ENCODE measurements around the gene CYP27C1.

Gene CYP27C1

DNA sequence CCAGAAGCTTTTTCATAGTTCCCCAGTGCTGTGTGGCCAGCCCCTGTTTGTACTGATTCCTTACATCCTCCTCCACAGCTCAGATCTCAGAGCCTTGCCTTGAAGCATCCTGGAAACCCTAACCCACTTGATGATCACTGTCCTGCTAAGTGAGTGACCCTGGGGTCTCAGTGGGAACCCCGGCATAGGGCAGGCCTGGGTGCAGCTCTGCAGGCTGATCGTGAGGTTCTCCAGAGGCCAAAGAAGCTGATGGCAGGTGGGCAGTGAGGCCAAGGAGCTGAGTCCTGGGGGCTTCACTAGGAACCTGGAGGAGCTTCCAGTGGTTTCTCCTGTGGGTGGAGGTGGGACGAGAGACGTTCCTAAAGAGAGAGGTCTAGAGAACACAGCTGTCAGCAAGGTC lies 65.7 kb downstream of the CYP27C1 start:
- no peak for DNase-seq (ENCODE audit: low spot score)
- FAIRE-seq: no peak

DNA sequence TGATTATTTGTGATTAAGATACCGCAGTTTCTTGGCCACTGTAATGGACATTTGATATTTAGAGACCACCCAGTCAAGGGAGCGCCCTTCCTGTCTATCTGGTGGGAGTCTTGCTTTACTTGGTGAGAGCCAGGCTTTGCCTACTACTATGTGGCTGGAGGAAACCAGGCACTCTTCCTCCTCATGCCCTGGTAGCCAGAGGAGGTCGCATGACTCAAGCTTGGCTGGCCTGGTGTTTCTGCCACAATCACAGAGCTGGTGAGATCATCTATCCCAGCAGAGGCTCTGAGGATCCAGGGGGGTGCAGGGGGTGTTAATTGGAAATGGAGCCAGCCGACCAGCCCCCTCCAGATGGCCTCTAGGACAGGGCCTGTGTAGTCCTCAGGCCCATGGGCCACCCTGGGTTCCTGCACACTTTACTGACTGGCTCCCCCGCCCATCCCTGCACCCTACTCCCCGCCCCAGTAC lies 66.4 kb downstream of the CYP27C1 start:
- peak; percentile 97 for FAIRE-seq
- peak; percentile 96 for DNase-seq (ENCODE audit: low spot score)

DNA sequence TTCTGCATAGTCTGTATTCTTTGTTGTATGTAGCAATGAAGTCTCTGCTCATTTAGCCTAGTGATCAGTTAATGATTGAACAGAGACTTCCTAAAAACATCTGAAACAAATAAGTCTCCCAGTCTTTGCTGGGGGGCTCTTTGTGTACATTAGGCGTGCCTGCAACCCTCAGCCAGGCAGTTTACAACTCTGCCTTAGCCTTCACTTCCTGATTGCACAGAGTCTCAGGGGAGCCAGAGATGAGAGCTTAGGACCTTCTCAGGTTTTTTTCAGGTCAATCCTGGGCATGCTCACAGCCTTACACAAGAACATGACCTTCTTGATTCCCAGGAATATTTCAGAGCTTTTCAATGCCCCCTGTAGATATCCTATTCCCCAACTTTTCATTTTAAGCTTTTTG lies 69.1 kb downstream of the CYP27C1 start:
- no peak for FAIRE-seq
- no peak for DNase-seq (ENCODE audit: low spot score)

DNA sequence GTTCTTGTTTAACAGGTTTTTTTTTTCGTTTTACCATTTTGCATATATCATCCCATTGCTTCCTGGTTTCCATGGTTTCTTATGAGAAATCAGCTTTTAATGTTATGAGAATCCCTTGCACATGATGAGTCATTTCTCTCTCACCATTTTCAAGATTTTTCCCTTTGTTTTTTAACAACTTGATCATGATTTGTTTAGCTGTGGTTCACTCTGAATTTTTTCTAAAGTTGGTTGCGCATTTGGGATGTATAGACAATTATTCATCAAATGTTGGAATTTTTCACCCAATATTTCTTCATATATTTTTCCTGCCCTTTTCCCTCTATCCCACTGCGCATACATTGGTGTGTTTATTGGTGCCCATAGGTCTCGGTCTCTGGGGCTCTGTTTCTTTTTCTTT lies 70.7 kb downstream of the CYP27C1 start:
- FAIRE-seq (peak; percentile 79), DNase-seq (ENCODE audit: low spot score) (peak; percentile 69)

DNA sequence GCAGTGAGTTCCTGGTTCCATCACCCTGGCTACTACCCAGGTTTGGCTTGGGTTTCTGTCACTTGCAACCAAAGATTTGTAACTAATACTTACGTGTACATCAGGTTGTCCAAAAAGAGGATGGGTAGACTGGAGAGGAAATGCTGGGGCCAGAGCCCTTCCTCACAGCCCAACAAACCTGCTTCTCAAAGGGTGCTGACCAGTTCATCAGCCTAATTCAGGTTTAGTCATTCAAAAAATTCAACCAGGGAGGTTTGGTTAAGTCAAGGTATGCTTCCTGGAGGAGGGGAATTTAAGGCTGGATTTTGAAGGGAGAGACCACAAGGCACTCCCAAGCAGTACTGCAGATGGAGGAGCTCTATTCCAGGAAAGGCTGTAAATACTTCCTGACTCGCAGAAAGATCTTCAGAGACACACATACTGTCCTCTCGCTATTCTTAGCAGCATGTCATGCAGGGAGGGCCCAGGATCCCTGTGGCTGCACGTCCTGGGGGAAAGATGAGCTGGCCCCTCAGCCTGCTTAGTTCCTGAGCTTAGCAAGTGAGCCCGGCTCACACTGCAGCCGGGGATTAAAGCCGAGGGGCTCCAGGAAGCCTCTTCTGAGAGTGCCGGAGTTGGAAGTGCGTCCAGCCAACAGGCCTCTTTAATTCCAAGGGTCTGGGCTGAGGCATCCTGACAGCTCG lies 73.1 kb downstream of the CYP27C1 start:
- DNase-seq (ENCODE audit: low spot score) (no peak), FAIRE-seq (no peak)

- FAIRE-seq: no peak
- DNase-seq (ENCODE audit: low spot score): no peak
Observed at GRCh38 chr2:127146071-127146725, 73.9 kb downstream of the CYP27C1 start.

- no peak for DNase-seq (ENCODE audit: low spot score)
- no peak for FAIRE-seq
Observed at GRCh38 chr2:127145280-127145895, 74.7 kb downstream of the CYP27C1 start.

GRCh38 chr2:127143841-127144782 lies 76.0 kb downstream of the CYP27C1 start:
- DNase-seq (ENCODE audit: low spot score): no peak

DNA sequence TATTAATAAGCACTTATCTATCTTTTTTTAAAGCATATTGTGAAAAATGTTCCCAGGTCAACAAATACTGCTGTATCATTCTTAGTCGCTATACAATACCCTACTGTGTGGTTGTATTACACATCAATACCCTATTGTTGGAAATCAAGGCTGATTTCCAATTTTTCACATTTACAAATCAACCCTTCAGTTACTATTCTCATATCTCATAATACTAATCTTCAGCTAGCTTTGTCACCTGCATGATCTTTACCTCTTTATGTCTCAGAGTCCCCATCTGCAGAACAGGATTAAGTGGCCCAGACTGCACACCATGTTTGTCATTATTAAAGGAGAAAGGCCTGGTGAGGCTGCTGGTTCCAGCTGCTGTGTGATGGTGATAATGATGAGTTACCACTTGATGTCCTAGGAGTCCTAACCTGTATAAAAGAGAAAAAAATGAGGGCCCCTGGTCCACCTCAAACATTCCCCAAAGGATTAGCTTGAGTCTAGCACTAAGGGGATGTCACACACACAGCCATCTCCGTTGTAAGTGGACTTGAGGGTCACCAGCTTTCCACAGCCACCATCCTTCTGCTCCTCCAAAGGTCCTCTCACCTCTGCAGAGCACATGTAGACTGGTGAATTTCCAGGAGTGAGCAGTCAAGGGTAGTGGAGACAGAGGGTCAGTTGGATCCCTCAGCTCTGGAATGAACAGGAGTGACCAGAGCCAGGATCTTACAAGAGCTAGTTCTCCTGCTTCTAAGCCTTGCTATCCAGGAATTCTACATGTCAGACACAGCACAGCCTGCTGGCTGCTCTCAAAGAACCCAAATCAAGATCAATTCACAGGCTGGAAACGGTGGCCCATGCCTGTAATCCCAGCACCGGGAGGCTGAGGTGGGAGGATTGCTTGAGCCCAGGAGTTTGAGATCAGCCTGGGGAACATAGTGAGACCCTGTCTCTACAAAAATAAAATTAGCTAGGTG lies 77.2 kb downstream of the CYP27C1 start:
- no peak for FAIRE-seq

More at GRCh38 chr2:127143841-127144782, 76.0 kb downstream of the CYP27C1 start:
- no peak for FAIRE-seq

DNA sequence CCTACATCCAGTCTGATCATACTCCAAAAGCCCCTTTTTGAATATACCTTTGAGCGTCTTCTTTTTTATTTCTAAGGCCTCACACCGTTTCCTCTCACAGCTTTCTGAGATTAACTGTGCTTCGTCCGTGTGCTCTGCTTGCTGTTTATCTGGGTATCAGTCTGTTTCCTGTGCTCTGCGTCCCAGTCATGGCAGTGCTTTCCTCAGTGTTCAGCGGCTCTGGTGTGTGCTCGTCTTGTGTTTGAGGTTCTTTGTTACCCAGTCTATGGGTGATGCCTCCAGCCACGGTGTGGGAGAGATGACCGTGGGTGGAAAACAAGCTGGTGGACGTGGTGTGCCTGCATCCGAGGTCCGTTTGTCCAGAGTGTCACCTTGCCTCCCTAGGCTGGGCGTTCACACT lies 79.6 kb downstream of the CYP27C1 start:
- FAIRE-seq (no peak), DNase-seq (ENCODE audit: low spot score) (no peak)

More for the DNA sequence above, 77.2 kb downstream of the CYP27C1 start:
- DNase-seq (ENCODE audit: low spot score): no peak

GRCh38 chr2:127139766-127140165 lies 80.3 kb downstream of the CYP27C1 start:
- no peak for FAIRE-seq
- DNase-seq (ENCODE audit: low spot score): no peak

DNA sequence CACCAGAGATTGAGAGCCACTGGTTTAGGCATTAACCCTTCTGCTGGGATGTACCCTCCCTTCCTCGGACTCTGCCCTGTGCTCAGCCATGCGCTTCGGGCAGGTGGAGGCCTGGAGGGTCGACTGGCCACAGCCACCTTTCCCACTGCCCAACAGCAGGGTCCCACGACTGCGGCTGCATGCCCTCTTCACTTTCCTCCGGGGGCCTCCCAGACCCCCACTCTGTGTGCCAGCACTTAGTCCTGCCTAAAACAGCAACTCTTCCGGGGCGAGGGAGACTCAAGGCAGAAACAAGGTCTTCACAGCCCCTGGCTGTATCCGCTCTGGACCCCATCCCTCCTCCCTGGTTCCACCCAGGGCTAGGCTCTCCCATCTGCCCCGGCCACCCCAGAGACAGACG lies 81.8 kb downstream of the CYP27C1 start:
- FAIRE-seq (no peak), DNase-seq (ENCODE audit: low spot score) (no peak)

DNA sequence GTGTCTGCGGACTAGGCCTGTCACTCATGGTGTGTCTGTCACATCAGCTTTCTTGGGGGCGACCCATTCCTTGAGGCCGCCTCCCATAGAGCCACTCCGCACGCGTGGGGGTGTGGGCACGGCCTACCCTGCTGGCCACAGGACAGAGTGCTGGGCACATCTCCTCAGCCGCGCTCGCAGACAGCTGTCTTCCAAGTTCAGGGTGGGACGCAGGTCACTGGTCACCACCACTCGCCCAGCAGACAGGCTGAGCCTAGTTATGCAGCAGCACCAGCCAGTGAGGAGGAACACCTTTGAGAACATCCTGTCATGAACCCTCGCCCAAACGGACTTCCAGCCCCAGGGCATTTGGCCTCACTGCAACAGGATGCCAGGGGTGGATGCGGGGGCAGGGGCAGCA lies 82.4 kb downstream of the CYP27C1 start:
- DNase-seq (ENCODE audit: low spot score) (no peak), FAIRE-seq (no peak)

- no peak for DNase-seq (ENCODE audit: low spot score)
- no peak for FAIRE-seq
Observed at GRCh38 chr2:127137225-127137624, 82.9 kb downstream of the CYP27C1 start.

- FAIRE-seq (no peak), DNase-seq (ENCODE audit: low spot score) (no peak)
Observed at GRCh38 chr2:127134833-127135830, 85.0 kb downstream of the CYP27C1 start.

DNA sequence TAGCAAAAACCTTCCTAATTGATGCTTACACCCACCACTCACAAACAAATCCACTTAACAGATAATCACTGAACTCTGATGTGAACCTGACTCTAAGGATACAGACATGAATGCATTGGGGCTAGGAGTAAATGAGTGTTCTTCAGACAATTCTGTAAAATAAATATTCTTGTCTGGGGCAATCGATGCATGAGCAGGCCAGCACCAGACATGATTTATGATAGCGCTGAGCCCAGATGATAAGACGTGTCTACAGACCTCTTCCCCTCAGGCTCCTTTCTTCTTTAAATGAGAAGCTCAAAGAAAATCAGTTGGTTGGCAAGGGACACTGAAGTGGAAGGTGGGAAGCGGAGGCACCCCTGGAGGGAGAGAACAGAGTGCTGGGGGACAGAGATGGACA lies 85.9 kb downstream of the CYP27C1 start:
- DNase-seq (ENCODE audit: low spot score) (no peak), FAIRE-seq (no peak)
